HCT116 (cell line): ENCODE data around the gene INCENP.

ENCODE experiments used
- EZH2 ChIP-seq: fragments of 200-600 bp; sonication (generic); IDR thresholded peaks from 2 replicates; pipeline ENCODE4 v1.6.1; 2017; ENCODE audit warnings: antibody characterized with exemption, mixed run types
- POLR2AphosphoS5 ChIP-seq: IDR thresholded peaks from 2 replicates; pipeline ENCODE4 v1.6.1; 2011; ENCODE audit warnings: mild to moderate bottlenecking, low read depth, low read length, moderate library complexity

DNA sequence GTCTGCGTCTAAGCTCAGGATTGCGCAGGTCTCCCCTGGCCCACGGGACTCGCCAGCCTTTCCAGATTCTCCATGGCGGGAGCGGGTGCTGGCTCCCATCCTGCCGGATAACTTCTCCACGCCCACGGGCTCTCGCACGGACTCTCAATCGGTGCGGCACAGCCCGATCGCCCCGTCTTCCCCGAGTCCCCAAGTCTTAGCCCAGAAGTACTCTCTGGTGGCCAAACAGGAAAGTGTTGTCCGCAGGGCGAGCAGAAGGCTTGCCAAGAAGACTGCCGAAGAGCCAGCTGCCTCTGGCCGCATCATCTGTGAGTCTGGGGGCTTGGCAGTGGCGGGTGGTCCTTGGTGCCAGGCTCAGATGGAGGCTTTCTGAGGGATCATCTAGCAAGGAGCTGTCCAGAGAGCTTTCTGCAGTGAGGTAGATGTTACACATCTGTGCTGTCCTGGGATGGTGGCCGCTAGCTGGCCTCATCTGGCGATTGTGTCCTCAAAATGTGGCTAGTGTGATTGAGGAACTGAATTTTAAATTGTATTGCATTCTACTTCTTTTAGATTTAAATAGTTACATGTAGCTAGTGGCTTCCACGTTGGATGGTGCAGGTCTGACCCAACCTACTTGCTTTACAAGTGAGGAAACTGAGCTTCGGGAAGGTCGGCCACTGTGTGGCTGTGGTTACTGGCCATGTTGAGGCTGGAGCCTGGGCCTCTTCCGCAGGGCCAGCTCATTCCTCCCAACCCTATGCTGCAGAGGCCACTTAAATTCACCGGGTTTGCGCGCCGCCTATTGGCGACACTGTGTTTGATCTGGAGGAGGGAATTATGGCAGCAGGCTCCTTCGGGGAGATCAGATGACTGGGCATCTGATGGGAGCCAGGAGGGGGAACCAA lies 6.7 kb downstream of the INCENP start:
- TF ChIP-seq POLR2AphosphoS5 = no peak
- TF ChIP-seq EZH2 = no peak
